Activated T-cell treated with anti-CD3 and anti-CD28 coated beads for 1 hour (primary cell): ENCODE data around the gene CHD2.
A peak's percentile ranks its signal among the peaks of the same experiment; 100 is the strongest.

Source experiments
- DNase-seq: peaks from one replicate; pipeline ENCODE4 v3.0.0-alpha.2; 2020; ENCODE audit warnings: low read depth

Gene CHD2

DNA sequence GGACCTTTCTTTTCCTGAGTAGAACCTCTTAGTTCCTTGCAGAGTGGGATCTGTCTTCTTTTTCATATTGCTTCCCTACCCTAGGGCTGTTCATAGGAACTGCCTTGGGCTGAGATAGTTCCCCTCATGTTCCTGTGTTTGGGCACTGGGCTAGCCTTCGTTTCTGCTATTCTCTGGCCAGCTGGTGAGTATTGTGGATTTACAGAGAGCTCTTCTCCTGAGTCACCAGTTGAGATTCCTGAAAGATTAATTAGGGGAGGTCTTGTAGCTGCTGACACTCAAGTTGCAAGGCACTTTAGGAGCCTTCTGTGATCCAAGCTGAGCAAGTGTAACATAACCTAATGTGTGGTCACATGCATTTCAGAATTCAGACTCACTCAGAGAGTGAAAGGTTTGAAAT, 30.7 kb downstream of the CHD2 start:
- DNase-seq, result no peak

DNA sequence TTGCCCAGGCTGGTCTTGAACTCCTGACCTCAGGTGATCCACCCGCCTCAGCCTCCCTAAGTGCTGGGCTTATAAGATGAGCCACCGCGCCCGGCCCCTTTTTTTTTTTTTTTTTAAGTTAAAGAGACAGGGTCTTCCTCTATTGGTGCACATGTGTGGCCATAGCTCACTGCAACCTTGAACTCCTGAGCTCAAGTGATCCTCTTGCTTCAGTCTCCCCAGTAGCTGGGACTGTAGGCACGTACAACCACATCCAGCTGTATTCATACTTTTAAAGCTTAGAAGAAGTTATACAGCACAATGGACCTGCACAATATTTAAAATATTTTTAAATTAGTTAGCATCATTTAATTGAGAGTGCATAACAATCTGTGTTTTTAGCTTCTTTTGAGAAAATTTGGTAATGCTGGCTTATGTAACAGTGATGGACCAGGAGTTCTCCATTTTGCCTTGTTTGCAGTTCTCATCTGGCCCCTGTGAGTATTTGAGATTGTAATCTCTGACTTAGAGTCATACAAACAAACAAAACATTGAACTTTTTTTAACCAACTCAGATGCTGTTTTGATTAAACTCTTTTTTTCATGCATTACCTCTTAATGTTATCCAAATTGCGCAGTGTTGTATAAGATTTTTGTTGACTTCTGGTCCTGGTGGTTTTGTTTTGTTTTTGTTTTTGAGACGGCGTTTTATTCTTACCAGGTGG, 33.0 kb downstream of the CHD2 start:
- DNase-seq, result no peak

DNA sequence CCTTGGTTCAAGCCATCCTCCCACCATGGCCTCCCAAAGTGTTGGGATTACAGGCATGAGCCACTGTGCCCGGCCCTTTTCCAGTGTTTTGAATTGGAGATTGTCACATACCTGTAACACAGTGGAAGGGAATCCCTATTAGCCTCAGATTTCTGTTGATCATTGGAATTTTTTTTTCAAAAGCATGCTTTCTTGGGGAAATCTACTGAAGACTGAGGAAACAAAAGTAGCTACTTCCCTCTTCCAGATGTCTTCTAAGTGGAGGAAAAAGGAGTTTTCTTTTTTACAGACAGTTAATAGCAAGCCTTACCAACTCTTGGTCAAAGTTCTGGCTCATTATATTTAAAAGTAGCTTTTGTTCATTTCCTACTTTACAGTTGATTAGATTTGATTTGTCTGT, 33.7 kb downstream of the CHD2 start:
- DNase-seq, result no peak

DNA sequence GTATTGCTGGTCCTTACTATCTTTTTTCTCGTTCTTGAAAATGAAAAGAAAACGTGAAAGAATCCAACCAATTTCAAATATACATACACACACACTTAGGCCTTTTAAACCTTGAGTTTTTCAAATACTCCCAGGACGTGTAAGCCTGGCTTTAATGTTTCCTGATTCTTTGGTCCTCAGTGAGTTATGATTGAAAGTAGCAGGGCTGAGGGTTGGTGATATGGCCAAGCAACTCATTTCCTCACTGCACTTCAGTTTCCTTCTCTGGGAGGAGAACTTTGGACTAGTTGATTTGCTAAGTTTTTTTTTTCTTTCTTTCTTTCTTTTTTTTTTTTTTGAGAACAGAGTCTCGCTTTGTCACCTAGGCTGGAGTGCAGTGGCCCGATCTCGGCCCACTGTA, 34.6 kb downstream of the CHD2 start:
- DNase-seq, result no peak

DNA sequence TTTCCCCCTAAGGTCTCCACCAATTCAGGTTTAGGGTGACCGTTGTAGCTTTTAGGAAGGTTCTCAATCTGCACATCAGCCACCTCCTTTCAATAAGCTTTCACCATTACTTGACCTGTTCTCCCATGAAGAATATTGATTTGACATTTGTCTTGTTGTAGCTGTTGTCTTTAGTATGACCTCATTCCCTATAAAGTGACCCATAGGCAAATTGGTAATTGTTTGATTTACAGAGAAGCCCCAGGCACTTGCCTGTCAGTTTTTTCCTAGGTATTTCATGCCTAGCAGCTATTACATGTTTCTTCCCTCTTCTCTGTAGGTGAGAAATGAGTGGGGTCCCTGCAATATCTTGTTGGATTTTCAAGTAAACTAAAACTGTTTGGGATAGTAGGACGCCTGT, 36.0 kb downstream of the CHD2 start:
- DNase-seq, result no peak

DNA sequence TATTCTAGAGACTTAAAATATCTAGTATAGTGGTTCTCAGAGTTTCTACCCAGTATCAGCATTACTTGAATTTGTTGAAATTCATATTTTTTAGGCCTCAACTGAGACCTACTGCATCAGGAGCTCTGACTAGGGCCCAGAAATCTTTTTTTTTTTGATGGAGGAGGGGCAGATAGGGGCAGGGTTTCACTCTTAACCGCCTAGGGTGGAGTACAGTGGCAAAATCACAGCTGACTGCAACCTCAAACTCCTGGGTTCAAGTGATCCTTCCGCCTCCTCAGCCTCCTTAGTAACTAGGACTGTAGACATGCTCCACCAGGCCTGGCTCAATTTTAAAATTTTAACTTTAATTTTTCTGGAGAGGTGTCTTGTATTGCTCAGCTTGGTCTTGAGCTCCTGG, 36.6 kb downstream of the CHD2 start:
- no peak for DNase-seq

DNA sequence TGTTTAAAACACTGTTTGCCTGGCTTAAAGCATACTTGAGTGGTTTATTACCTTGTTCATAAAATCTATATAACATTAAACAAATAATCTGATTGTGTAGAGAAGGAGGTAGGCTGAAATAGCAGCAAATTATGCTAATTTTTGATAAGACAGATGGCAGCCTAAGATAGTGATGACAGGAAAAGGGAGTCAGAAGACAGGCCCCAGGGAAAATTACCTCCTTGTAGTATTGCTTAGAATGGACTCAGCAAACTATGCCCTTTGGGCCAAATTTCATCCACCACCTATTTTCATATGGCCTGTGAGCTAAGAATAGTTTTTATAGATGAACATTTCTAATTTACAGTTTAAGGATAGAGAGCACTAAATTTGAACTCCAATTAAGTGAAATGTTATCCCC, 37.8 kb downstream of the CHD2 start:
- no peak for DNase-seq

DNA sequence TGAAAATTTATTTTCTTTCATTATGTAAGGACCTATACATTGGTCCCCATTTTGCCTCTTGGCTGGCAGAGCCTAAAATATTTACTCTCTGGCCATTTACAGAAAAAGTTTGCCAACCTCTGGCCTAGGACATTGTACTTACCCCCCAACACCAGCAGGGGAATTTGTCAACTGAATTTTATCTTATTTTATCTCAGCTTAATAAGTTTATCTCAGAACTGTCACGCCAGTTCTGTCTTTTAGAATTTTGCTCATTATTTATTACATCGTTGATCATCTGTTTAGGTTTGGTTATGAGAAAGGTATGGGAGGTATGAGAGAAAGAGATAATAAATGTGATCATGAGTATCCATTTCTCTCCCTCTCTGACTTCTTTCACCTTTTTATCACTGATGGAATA, 38.3 kb downstream of the CHD2 start:
- no peak for DNase-seq

DNA sequence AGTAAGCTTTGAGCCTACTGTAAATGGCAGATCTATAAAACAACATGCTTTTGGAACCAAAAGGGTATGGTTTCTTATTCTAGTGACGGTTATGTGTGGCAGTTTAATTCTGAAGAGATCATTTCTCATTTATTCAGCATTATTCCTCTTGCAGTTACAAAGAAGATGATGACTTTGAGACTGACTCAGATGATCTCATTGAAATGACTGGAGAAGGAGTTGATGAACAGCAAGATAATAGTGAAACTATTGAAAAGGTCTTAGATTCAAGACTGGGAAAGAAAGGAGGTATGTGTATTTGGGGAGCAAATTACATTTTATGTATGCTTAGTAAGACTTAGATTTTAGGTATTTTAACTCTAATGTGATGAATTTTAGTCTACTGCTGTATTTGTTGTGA, 41.5 kb downstream of the CHD2 start:
- DNase-seq, result no peak

DNA sequence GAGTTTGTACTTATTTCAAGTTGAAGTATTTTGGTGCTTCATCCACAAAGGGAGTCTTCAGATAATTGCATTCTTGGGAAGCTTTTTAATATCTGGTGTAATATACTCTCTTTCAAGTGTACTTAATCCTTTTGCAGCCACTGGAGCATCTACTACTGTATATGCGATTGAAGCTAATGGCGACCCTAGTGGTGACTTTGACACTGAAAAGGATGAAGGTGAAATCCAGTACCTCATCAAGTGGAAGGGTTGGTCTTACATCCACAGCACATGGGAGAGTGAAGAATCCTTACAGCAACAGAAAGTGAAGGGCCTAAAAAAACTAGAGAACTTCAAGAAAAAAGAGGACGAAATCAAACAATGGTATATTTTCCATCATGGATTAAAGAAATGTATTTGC, 42.6 kb downstream of the CHD2 start:
- no peak for DNase-seq

DNA sequence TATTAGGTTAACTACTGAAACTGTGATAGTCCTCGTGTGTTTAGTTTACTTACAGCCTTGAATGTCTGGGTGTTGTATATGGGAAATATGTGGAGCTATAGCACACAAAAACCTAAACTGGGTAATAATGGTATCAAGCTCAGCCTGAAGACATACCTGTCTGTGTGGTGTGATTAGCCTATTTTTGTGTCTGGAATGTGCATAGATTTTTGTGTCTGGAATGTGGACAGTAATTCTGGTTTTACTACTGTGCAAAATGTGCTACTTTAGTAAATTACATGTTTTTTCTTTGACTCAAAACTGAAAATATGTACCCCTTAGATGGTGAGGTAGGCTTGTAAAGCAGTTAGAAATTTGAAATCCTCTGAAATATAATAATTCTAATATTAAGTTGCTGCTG, 43.5 kb downstream of the CHD2 start:
- no peak for DNase-seq

DNA sequence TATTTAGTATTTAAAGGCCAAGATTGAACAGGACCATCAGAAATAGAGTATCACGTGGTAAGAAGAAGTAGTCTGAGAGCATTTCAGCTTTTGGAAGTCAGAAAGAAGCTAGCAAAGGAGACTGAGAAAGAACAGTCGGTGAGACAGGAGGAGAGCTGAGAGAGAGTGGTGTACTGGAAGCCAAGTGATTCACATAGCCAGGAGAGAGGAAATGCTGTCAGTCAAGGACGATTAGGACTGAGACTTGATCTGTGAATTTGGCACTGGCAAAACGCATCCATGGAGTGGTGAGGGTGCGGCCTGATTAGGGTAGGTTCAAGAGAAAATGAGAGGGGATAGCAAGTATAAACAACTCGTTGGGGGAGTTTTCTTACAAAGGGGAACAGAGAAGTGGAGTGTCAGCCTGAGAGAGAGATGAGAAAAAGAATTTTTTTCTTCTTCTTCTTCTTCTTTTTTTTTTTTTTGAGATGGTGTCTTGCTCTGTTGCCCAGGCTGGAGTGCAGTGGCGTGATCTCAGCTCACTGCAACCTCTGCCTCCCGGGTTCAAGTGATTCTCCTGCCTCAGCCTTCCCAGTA, 44.9 kb downstream of the CHD2 start:
- DNase-seq, result no peak

DNA sequence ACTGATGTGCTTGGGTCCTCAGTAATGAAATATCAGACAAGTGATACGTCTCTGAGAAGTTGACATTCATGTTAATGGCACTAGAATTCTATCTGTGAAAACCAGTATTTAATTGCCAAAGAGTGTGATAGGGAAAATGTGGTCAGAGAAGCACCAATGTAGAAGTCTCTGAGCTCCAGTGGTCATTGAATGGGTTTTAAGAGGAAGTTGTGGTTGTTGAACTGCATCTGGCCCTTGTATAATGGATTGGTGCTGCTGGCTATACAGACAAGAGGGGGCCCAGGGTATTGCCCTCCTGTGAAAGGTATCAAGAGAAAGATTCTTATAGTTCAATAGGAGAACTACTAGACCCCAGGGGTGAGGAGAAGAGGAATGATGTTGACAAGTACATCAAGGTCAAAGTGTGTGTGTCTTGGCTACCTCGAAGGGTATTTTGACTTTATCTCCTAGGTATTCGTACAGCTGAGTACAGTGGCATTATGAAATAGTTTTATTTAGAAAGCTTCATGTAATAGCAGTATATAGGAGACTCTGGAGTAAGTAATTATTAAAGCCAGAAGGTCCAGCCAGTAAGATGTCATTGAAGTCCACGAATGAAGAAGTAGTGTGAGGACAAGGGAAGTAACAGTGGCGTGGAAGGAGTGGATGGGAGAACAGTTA, 47.1 kb downstream of the CHD2 start:
- no peak for DNase-seq

DNA sequence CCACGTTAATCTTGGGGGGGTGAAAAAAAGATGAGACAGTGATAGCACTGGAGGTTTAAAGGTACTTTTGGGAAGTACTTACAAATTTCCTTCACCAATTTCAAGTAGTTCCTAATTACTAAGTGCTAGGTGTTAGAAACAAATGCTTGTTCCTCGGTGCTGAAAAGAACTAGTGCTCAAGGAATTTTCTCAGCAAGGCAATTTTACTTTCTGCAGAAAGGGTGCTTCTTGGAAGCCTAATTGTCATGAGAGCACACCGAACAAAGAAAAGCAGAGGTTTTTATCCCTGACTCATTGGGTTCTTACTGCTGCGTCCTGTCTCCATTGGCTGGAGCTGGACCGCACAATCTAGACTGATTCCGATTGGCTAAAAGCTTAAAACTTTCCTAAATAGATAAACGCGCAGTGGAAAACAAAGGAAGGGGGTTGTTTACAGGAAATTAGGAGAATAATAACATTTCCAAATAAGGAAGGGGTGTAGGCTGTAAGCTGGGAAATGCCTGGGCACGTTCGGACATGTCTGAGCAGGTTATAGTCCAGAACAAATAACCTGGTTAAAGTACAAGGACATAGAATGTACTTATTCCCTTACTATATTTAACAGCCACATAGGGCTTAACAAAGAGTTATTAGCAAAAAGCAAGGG, 49.6 kb downstream of the CHD2 start:
- DNase-seq, result no peak

DNA sequence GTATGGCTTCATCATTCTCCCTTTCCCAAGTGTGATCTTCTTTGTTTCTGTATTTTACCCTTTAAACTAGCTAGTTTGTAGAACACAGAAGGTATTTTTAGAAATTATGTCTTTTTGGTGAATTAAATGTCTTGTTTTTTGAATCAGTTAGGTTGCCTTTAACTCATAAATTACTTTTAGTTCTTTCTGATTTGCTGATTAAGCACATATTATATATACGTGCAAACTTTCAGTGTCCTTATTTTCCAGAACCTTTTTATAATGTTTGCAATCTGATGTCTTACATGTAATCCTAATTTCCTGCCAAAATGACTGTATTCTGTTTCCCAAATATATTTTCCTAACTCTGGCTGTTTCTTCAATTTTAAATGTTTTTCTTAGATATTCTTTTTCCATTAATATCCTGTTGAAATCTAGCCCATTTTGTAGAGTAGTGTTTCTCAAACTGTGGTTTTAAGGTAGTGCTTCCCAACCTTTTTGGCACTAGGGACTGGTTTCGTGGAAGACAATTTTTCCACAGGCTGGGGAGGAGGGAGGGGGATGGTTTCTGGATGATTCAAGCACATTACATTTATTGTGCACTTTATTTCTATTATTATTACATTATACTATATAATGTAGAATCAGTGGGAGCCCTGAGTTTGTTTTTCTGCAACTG, 51.8 kb downstream of the CHD2 start:
- DNase-seq, result no peak

DNA sequence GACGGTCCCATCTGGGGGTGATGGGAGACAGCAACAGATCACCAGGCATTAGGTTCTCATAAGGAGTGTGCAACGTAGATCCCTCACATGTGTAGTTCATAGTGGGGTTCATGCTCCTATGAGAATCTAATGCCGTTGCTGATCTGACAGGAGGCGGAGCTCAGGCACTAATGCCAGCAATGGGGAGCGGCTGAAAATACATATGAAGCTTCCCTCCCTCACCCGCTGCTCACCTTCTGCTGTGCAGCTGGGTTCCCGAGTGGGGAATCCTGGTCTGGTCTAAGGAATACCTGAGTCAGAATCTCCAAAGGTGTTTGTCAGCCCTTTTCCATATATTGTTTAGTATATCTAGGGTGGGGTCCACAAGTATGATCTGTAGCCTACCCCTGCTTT, 52.3 kb downstream of the CHD2 start:
- DNase-seq, result no peak

DNA sequence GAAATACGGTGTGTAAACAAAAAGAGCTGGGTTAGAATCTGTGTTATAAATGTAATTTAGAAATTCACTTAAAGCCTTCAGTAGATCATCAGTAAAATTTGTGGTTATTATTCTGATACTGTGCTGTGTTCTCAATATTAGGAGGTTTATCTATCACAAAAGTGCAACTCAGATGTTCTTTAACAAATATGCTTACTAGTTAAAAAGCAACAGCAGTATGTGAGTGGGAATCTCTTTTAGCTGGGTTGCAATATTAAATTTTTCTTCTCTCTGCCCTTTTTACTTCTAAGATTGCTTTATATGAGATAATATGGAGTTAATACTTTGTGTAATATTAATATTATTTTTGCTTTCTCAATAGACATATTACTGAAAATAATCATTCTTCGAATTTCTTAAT, 53.4 kb downstream of the CHD2 start:
- DNase-seq, result no peak

DNA sequence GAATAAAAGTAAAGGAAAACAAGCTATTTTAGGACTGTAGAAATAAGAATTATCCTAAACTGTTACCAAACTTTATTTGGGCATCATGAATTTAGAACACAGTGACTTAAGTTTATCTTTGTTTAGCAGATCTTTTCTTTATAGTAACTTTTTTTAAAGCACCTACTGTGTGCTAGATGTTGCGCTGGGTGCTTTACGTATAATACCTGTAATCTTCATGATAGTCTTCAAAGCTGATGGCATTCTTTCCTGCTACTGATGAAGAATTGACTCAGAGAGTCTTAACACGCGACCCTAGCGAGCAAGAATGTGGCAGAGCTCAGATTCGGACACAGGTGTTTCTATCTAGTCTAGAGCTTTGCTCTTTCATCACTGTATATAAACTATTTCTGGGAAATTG, 53.9 kb downstream of the CHD2 start:
- DNase-seq, result no peak

DNA sequence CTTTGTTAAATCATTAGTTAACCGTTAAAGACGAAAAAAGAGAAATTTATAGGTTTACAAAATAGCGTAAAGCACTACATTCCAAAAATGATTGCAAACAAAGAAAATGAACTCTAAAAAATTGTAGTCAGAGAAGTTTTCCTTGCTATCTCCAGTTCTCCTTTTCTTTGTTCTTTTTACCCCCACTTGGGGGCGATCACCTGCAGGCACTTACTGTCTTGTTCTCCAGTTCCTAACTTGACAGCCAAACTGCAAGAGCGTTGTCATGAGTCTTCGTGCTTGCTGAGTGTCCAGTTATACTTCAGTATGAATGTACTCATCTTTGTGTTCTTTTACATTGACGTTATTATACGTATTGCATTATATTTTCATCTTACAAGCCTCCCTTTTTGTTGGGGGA, 54.5 kb downstream of the CHD2 start:
- no peak for DNase-seq

DNA sequence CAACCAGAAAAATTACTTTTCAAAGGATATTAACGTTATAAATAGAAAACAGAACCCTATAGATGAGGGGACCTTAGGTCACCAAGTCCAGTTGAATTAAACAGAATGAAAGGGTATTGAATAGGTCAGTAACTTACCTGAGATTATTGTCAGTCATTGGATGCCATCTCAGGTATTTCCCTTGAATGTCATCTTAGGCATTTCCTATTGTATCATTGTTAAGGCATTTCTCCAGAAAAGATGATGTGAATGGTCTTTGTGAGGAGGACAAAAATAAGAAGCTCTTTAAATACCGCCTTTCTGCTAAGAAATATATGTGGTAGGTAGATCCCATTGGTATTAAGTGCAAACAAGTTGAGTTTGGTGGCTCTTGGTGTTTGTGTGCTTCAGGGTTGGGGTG, 55.6 kb downstream of the CHD2 start:
- no peak for DNase-seq

DNA sequence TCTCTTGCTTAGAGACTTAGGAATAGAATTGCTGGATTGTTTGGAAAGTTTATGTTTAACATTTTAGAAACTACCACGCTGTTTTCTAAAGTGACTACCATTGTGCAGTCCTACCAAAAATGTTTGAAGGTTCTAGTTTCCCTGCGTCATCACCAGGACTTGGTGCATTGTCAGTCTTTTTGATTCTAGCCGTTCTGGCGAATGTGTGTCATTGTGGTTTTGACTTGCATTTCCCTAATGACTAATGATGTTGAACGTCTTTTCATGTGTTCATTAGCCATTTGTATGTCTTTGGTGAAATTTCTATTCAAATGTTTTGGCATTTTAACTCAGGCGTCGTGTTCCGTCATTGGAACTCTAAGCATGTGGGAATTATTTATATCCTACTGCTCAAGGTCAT, 58.0 kb downstream of the CHD2 start:
- peak; percentile 12 for DNase-seq

DNA sequence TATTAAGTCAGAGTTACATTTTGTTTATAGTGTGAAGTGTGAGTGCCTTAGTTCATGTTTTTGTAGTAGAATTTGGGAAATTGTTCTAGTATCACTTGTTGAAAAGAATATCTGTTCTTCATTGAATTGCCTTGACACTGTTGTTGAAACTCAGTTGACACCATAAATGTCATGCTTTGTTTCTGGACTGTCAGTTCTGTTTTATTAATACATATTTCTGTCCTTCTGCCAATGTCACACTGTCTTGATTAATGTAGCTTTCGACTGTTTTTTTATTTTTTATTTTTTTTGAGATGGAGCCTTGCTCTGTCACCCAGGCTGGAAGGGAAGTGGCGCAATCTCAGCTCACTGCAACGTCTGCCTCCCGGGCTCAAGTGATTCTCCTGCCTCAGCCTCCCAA, 59.1 kb downstream of the CHD2 start:
- DNase-seq, result no peak
